IMR-90 (cell line): ENCODE results near the gene MAGEF1. TPM values are rescaled to one million over a fixed set of nuclear protein-coding genes. Genes with fewer than 3 reads are reported as not detected.

Experiments
- ATAC-seq: fragments of 200-7000 bp; cut with Tn5 transposase; 2 replicates; pipeline ENCODE4 v1.9.1; 2020; ENCODE audit warnings: low read depth, mild to moderate bottlenecking, moderate library complexity
- BruUV-seq: library from RNA; stranded (reverse); fragments of 400-500 nt; replicated peaks from 2 replicates; lab custom pipeline; 2021; lab: Mats Ljungman, UMichigan
- CTCF ChIA-PET: fragments of 300-600 bp; formaldehyde crosslinking; extraction: SDS; loops from one replicate; lab custom pipeline; 2021; ENCODE audit warnings: antibody characterized with exemption; lab: Yijun Ruan, JAX
- POLR2A ChIA-PET: fragments of 300-600 bp; sonication (Branson Sonifier 250); formaldehyde crosslinking; loops from one replicate; lab custom pipeline; 2022; ENCODE audit warnings: antibody characterized with exemption; ENCODE audit not compliant: unreplicated experiment; lab: Charles Lee
- DNase-seq: peaks from one replicate; pipeline ENCODE4 v3.0.0; 2013
- H2AFZ ChIP-seq: replicated peaks from 2 replicates; pipeline ENCODE3; 2013; ENCODE audit warnings: low read length, mild to moderate bottlenecking; ENCODE audit not compliant: poor library complexity
- H2AK5ac ChIP-seq: 2 replicates; pipeline ENCODE4 v1.6.1; 2013; ENCODE audit warnings: low read depth, low read length, inconsistent platforms
- H2AK9ac ChIP-seq: replicated peaks from 2 replicates; pipeline ENCODE3; 2013; ENCODE audit warnings: mild to moderate bottlenecking, low read depth, low read length, moderate library complexity; ENCODE audit not compliant: poor library complexity
- H2BK120ac ChIP-seq: 2 replicates; pipeline ENCODE4 v1.6.1; 2013; ENCODE audit warnings: low read depth, low read length, inconsistent platforms
- H2BK15ac ChIP-seq: 3 replicates; pipeline ENCODE4 v1.6.1; 2013; ENCODE audit warnings: low read depth, low read length, inconsistent platforms
- H2BK20ac ChIP-seq: 2 replicates; pipeline ENCODE4 v1.6.1; 2013; ENCODE audit warnings: low read depth, mild to moderate bottlenecking, inconsistent platforms, low read length, moderate library complexity
- H2BK5ac ChIP-seq: 2 replicates; pipeline ENCODE4 v1.6.1; 2013; ENCODE audit warnings: mild to moderate bottlenecking, low read depth, low read length, inconsistent platforms; ENCODE audit not compliant: poor library complexity, severe bottlenecking
- H3K14ac ChIP-seq: replicated peaks from 2 replicates; pipeline ENCODE4 v1.6.1; 2013; ENCODE audit warnings: low read depth, low read length, inconsistent platforms
- H3K18ac ChIP-seq: 2 replicates; pipeline ENCODE4 v1.6.1; 2013; ENCODE audit warnings: low read depth, low read length, control low read depth
- H3K23ac ChIP-seq: 2 replicates; pipeline ENCODE4 v1.6.1; 2013; ENCODE audit warnings: low read depth, low read length, inconsistent platforms
- H3K27ac ChIP-seq: 2 replicates; pipeline ENCODE4 v1.5.1; 2013; ENCODE audit warnings: mild to moderate bottlenecking, control low read depth, low read length; ENCODE audit not compliant: insufficient read depth
- H3K27me3 ChIP-seq: 2 replicates; pipeline ENCODE4 v1.6.1; 2013; ENCODE audit warnings: low read length; ENCODE audit not compliant: control insufficient read depth, insufficient read depth
- H3K36me3 ChIP-seq: 2 replicates; pipeline ENCODE4 v1.6.1; 2013; ENCODE audit warnings: low read length, mixed read lengths; ENCODE audit not compliant: control insufficient read depth, insufficient read depth
- H3K4ac ChIP-seq: 2 replicates; pipeline ENCODE4 v1.6.1; 2013; ENCODE audit warnings: low read depth, low read length, inconsistent platforms
- H3K4me1 ChIP-seq: 2 replicates; pipeline ENCODE4 v1.6.1; 2013; ENCODE audit warnings: low read length, mixed read lengths; ENCODE audit not compliant: control insufficient read depth, insufficient read depth
- H3K4me2 ChIP-seq: 2 replicates; pipeline ENCODE4 v1.6.1; 2013; ENCODE audit warnings: low read depth, mild to moderate bottlenecking, control low read depth, low read length, moderate library complexity
- H3K4me3 ChIP-seq: 2 replicates; pipeline ENCODE4 v1.5.1; 2013; ENCODE audit warnings: low read depth, mild to moderate bottlenecking, control low read depth, low read length, moderate library complexity; ENCODE audit not compliant: insufficient read depth
- H3K56ac ChIP-seq: 2 replicates; pipeline ENCODE4 v1.6.1; 2013; ENCODE audit warnings: low read length, inconsistent platforms; ENCODE audit not compliant: insufficient read depth; ENCODE audit errors: extremely low read depth
- H3K79me1 ChIP-seq, 2 experiments: 2 replicates each; pipeline ENCODE4 v1.6.1; 2013; ENCODE audit warnings: low read length in 2 of 2, inconsistent platforms in 1 of 2, low read depth in 1 of 2
- H3K9ac ChIP-seq: 2 replicates; pipeline ENCODE4 v1.6.1; 2013; ENCODE audit warnings: low read depth, low read length, control low read depth
- H3K9me1 ChIP-seq: 2 replicates; pipeline ENCODE4 v1.6.1; 2013; ENCODE audit warnings: low read length, inconsistent platforms; ENCODE audit not compliant: insufficient read depth
- H3K9me3 ChIP-seq: 2 replicates; pipeline ENCODE4 v1.6.1; 2013; ENCODE audit warnings: low read length; ENCODE audit not compliant: control insufficient read depth, insufficient read depth
- H4K20me1 ChIP-seq: 2 replicates; pipeline ENCODE4 v1.6.1; 2013; ENCODE audit warnings: low read length, inconsistent platforms; ENCODE audit not compliant: insufficient read depth
- H4K5ac ChIP-seq: 2 replicates; pipeline ENCODE4 v1.6.1; 2013; ENCODE audit warnings: mild to moderate bottlenecking, low read depth, low read length, control low read depth
- H4K8ac ChIP-seq, 2 experiments: 2 replicates each; pipeline ENCODE4 v1.6.1; 2013; ENCODE audit warnings: low read depth in 2 of 2, low read length in 2 of 2, control low read depth in 1 of 2, inconsistent platforms in 1 of 2
- H4K91ac ChIP-seq: 2 replicates; pipeline ENCODE4 v1.6.1; 2013; ENCODE audit warnings: low read depth, low read length, inconsistent platforms; ENCODE audit not compliant: insufficient read depth
- BHLHE40 ChIP-seq: fragments of 150-350 bp; IDR thresholded peaks from 2 replicates; pipeline ENCODE4 v1.6.1; 2016; ENCODE audit warnings: mild to moderate bottlenecking, low read depth, low read length
- FOS ChIP-seq: fragments of 150-350 bp; IDR thresholded peaks from 2 replicates; pipeline ENCODE4 v1.6.1; 2016; ENCODE audit warnings: low read depth, low read length
- POLR2A ChIP-seq: IDR thresholded peaks from 2 replicates; pipeline ENCODE4 v1.6.1; 2012; ENCODE audit warnings: mild to moderate bottlenecking, low read depth, low read length
- RFX5 ChIP-seq: IDR thresholded peaks from 2 replicates; pipeline ENCODE4 v1.8.0; 2012; ENCODE audit warnings: low read depth, mild to moderate bottlenecking, low read length, moderate library complexity
- WGBS, 2 experiments: methylation state at CpG; one replicate each; pipeline versions ENCODE4 v1.1.5 to v1.1.7; 2013; ENCODE audit warnings: missing lambda C conversion rate in 2 of 2; ENCODE audit not compliant: insufficient read length in 1 of 2; ENCODE audit errors: extremely low coverage in 2 of 2; 5-methylcytosine and 5-hydroxymethylcytosine counted together
- dilution Hi-C: fragments of 300-500 bp; cut with HindIII; formaldehyde crosslinking; loops from one replicate; pipeline ENCODE4 v1.14.3; 2018; ENCODE audit warnings: low sequenced_read_pairs; ENCODE audit not compliant: unreplicated experiment
- in situ Hi-C: fragments of 300-500 bp; cut with MboI; formaldehyde crosslinking; loops from 3 replicates; pipeline ENCODE4 v1.14.3; 2019; ENCODE audit warnings: low sequenced_read_pairs, inconsistent platforms, mixed read lengths
- intact Hi-C: fragments of 100-400 bp; cut with micrococcal nuclease; formaldehyde crosslinking; loops from 2 replicates; pipeline ENCODE4 v1.10.0; 2022
- polyA plus RNA-seq, 3 experiments: library from polyadenylated mRNA; depleted of rRNA; stranded (reverse); fragments of >200 nt; gene quantifications; 2 replicates each; pipeline ENCODE4 v1.2.3, GENCODE V29; 2012; ENCODE audit warnings: low replicate concordance in 1 of 3
- total RNA-seq: library from RNA; depleted of rRNA; stranded (reverse); fragments of >200 nt; gene quantifications from 2 replicates; pipeline ENCODE4 v1.2.3, GENCODE V29; 2012
- TF ChIP-seq, protein P1 (sequence below): conservative IDR thresholded peaks from 2 replicates; pipeline ENCODE4 v1.5.1; 2012; ENCODE audit warnings: mild to moderate bottlenecking, low read depth, low read length, improper control_type of control experiment

Gene MAGEF1
- total and polyA plus RNA-seq, 2 of the 4 experiments (the other 2 are of a cell fraction): 10.6 to 19.4 TPM

DNA sequence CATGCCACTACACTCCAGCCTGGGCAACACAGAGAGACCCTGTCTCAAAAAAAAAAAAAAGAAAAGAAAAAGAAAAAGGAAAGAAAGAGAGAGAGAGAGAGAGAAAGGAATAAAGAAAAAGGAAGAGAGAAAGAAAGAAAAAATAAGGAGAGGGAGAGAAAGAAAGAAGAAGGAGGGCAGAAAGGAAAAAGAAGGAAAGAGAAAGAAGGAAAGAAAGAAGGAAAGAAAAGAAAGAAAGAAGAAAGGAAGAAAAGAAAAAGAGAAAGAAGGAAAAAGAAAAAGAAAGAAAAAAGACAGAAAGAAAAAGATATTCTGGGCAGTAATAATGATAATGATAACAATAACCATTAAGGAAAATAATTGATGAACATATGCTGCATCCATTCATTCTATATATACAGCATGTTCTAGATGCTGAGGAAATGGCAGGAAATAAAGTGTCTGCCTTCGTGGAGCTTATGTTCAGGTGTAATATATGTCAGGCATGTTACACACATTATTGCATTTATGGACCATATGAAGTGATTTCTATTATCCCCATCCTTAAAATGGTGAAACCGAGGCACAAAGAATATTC lies 37.4 kb upstream of the MAGEF1 start:
- Histone ChIP-seq H3K27me3 (peaks cover 13% of the 10 kb centered on the region), H2AFZ (no peak overlapping the region), H4K5ac (no peak overlapping the region), H3K9me3 (no peaks in the 10 kb centered on the region), H3K23ac (no peak overlapping the region), H3K27ac (no peak overlapping the region), H2AK9ac (no peak overlapping the region), H4K8ac (no peak overlapping the region), H2BK15ac (no peak overlapping the region), H3K56ac (no peak overlapping the region), H4K91ac (no peak overlapping the region), H2BK120ac (no peak overlapping the region), H3K36me3 (no peaks in the 10 kb centered on the region), H2BK5ac (no peak overlapping the region), H3K4ac (no peak overlapping the region), H3K4me2 (no peak overlapping the region), H3K14ac (no peak overlapping the region), H2BK20ac (no peak overlapping the region), H3K4me3 (no peak overlapping the region), H3K9me1 (no peaks in the 10 kb centered on the region), H3K79me1 (no peaks in the 10 kb centered on the region), H3K18ac (no peak overlapping the region), H3K4me1 (peaks cover 4% of the 10 kb centered on the region; the same call in 1 of the 2 replicates), H3K9ac (no peak overlapping the region), H4K20me1 (no peaks in the 10 kb centered on the region), H2AK5ac (no peak overlapping the region)
- no CpG with 5 or more reads among the region's 2 CpGs for WGBS, 2 experiments
- ChIA-PET CTCF (no interaction called here), POLR2A (no interaction called here)
- no peak for TF ChIP-seq POLR2A
- TF ChIP-seq RFX5: no peak
- no peak for TF ChIP-seq BHLHE40
- TF ChIP-seq, protein P1, sequence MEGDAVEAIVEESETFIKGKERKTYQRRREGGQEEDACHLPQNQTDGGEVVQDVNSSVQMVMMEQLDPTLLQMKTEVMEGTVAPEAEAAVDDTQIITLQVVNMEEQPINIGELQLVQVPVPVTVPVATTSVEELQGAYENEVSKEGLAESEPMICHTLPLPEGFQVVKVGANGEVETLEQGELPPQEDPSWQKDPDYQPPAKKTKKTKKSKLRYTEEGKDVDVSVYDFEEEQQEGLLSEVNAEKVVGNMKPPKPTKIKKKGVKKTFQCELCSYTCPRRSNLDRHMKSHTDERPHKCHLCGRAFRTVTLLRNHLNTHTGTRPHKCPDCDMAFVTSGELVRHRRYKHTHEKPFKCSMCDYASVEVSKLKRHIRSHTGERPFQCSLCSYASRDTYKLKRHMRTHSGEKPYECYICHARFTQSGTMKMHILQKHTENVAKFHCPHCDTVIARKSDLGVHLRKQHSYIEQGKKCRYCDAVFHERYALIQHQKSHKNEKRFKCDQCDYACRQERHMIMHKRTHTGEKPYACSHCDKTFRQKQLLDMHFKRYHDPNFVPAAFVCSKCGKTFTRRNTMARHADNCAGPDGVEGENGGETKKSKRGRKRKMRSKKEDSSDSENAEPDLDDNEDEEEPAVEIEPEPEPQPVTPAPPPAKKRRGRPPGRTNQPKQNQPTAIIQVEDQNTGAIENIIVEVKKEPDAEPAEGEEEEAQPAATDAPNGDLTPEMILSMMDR: no peak
- TF ChIP-seq FOS: no peak
- intact Hi-C loops: no loop called here
- DNase-seq: no peak
- dilution Hi-C loops: no loop called here
- in situ Hi-C loops: no loop called here
- no TSS peak for BruUV-seq
- no peak for ATAC-seq
